Astrocyte (in vitro differentiated cells and primary cell): ENCODE results near the gene DOCK10.

ENCODE experiments used
- EZH2 ChIP-seq: IDR thresholded peaks from 2 replicates; pipeline ENCODE4 v1.6.1; 2012; ENCODE audit warnings: mild to moderate bottlenecking, low read length, inconsistent platforms; ENCODE audit not compliant: insufficient read depth
- TF ChIP-seq, protein P1 (sequence below): IDR thresholded peaks from 2 replicates; pipeline ENCODE4 v1.5.1; 2011; ENCODE audit warnings: low read depth, mild to moderate bottlenecking, inconsistent platforms, low read length, moderate library complexity; ENCODE audit not compliant: insufficient read depth

DNA sequence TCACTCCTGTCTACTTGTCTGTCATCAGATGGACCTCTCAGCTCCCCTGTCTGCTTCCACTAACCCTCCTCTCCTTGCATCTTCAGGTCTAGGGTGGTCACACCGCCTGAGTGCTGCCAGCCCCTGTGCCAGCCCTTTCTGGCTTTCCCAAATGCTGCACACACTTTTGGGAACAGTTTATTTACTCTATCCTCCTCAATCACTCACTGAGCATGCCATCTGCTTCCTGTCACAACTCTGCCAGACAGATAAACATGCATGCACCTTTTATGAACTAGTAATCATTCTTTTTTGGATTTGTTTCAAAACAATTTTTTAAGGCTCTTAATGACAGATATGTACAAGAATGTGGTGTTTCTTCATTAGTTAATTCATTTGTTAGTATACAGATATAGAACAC, 269.8 kb downstream of the DOCK10 start:
- TF ChIP-seq, protein P1, sequence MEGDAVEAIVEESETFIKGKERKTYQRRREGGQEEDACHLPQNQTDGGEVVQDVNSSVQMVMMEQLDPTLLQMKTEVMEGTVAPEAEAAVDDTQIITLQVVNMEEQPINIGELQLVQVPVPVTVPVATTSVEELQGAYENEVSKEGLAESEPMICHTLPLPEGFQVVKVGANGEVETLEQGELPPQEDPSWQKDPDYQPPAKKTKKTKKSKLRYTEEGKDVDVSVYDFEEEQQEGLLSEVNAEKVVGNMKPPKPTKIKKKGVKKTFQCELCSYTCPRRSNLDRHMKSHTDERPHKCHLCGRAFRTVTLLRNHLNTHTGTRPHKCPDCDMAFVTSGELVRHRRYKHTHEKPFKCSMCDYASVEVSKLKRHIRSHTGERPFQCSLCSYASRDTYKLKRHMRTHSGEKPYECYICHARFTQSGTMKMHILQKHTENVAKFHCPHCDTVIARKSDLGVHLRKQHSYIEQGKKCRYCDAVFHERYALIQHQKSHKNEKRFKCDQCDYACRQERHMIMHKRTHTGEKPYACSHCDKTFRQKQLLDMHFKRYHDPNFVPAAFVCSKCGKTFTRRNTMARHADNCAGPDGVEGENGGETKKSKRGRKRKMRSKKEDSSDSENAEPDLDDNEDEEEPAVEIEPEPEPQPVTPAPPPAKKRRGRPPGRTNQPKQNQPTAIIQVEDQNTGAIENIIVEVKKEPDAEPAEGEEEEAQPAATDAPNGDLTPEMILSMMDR, result no peak
- TF ChIP-seq EZH2, result no peak
